ENCODE measurements around the gene SAFB. TPM values are rescaled to one million over a fixed set of nuclear protein-coding genes. Genes with fewer than 3 reads are reported as not detected.
"Not testable (repeated sequence)": the region's sequence is repeated elsewhere in the genome, so short reads cannot be mapped to it uniquely, and the experiment has no call there.

SAFB gene
- total RNA-seq, 1 donor: 101 TPM

DNA sequence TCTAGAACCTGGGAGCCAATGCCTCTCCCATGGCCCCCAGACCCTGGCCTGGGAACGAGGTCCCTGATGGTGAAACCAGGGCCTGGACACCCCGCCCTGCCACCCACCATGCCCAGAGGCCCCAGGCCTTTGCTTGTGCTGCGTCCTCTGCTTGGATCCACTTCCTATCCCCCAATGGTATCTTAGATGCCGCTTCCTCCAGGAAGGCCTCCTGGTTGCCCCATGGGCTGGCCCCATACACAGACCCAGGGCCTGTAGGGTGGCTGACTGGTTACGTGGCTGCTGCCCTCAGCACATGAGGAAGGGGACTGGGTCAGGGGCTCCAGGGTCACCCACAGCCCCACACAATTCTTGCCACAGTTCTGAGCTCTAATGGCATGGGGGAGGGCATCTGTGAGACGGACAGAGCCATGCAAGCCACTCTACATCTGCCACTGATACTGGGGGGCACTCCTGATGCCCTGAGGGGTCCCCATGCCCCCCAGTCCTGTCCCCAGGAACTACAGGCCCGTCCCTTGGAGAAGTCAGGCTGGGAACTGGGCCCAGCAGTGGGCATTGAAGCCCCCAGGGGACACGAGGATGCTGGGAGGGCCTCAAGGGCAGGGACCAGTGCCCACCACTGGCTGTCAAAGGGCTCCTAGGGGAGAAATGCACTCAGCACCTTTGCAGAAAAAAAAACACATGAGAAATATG is 72.2 kb downstream of the SAFB start:
- no peak for DNase-seq (ENCODE audit: low read depth in 2 of 3, low spot score in 2 of 3)

DNA sequence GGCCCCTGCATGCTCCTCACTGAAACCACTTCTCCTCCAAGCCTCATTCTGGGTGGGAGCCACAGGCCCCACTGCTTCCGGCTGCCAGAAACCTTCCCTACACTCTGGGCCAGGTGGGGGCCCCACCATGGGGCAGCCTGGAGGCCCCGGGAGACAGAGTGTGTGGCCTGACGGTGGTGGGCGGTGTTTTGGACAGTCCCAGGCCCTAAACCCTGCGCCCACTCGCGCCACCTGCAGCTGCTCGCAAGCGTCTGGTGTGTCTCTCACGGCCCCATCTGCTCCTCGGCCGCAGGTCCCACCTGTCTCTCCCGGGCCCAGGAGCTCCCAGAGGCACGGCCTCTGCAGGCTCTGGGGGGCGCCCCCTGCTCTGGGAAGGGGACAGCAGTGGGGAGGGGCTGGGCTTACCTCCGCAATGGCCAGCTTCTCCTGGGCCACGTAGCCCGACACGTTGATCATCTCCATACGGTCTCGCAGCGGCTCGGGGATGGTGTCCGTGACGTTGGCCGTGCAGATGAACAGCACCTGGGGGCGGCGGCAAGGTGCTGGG is 72.8 kb downstream of the SAFB start:
- no peak for DNase-seq (ENCODE audit: low read depth in 2 of 3, low spot score in 2 of 3)

DNA sequence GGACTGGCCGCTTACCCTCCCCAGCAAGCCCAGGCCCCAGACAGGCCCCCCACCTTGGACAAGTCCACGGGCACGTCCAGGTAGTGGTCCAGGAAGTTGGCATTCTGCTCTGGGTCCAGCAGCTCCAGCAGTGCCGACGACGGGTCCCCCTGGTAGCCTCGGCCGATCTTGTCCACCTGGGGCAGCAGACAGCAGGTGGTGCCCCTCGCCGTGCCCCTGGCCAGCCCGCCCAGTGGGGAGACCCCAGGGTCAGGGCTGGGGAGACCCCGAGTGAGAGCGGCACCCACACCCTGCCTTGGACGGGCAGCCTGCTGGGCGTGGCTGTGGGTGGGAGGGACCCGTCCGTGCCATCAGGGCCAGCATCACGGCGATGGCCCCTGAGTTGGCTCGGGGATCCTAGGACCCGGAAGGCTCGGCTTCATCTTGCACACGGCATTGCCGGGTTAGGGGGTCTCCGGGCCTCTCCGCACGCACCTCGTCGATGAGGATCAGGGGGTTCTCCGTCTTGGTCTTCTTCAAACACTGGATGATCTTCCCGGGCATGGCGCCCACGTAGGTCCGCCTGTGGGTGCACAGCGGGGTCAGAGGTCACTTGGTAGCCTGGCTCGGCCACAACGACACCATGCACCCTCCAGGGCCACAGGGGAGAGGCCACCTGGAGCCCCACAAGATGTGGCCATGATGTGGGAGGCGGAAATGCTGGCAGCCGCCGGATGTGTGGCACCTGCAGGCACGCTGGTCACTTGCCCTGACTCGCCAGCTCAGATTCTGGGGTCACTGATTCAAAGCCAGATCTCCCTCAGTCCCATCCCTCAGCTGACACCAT is 73.5 kb downstream of the SAFB start:
- no peak for DNase-seq (ENCODE audit: low read depth in 2 of 3, low spot score in 2 of 3)

DNA sequence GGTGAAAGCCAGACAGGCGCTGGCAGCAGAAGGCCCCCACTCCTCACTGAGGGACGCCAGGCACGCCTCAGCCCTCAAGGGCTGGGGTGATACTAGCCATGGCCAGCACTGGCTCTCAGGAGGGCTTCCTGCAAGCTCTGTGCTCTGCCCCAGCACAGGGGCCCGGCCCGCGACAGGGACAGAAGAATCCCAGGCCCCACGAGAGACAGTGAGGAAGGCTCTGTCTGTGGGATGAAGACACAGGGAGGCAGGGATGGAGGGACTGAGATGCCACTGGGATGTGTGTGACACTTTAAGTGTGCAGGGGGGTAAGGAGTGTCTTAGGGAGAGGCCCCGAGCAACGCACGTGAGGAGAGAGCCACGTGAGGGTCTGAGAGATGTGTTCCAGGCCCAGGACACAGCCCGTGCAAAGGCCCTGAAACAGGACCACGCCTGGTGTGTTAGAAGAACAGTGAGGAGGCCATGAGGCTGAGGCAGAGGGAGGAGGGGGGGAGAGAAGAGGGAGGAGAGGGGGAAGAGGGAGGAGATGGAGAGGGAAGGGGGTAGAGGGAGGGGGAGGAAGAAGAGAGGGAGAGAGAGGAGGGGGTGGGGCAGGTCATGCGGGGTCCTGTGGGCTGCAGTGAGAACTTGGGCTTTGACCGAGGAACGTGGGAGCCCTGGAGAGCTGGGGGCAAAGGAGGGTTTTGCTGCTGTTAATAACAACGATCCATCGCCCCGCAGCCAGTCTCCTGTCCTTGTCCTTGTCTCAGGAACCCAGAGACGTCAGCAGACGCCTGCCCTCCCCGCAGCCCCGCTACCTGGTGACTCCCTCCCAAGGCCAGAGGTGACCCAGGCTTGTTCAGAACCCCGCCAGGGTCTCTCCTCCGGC is 74.4 kb downstream of the SAFB start:
- DNase-seq (ENCODE audit: low read depth in 2 of 3, low spot score in 2 of 3): no peak

DNA sequence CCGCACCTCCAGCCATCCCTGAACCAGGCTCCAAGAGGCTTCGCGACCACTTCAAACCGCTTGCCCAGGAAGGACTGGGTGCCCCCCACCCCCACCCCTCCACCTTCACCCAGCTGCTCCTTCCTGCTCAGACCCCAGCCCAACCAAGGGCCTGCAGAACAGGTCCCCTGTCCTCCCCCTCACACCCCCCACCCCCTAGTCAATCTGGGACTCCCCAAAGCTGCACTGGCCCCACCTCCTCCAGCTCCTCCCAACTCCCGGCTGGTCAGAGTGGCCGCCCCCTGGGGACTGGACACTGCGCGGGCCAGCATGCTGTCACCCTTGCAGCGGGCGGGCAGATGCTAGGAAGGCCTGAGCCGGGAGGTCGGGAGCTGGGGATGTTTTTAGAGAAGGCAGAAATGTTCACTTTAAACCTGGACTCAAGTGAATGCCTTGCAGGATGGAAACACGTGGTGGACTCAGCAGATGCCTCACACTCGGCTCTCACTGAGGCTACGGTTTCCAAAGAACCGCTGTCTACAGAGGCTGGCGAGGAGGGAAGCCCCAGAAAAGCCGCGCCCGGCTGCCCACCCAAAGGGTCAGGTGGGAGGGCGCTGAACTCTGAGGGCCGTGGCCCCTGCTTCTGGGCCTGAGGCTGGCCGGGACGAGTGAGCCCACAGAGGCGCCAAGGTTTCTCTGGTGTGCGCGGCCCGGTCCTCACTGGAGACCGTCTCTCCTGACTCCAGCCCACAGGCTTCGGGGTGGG is 75.2 kb downstream of the SAFB start:
- DNase-seq (ENCODE audit: low read depth in 2 of 3, low spot score in 2 of 3): no peak

DNA sequence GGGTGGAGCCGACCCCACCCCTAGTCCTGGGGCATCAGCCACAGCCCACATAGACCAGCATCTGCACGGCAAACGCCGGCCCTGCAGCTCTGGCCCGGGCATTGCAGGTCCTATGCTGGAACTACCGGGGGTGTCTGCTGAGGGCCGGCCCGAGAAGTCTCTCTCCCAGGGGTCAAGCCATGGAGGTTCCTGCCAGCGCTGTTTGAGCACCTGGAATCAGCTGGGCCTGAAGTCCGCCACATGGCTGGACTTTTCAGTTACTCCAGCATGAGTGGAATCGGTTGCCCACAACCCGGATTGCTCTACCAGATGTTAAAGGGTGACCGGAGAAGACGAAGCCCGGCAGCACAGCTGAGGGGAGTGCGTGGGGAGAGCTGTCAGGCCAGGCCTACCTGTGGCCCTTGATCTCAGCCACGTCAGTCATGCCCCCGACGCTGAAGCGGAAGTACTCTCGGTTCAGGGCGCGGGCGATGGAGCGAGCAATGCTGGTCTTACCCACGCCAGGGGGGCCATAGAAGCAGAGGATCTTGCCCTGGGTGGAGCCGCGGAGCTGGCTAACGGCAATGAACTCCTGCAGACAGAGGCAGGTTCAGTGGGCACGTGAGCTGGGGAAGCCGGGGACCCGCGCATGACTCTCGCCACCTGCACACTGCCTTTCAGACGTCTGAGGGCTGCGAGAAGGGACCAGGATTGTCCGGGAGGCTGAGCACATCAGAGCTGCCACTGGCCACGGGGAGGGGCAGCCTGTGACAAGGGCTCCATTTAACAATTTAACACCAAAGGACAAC is 75.9 kb downstream of the SAFB start:
- no peak for DNase-seq (ENCODE audit: low read depth in 2 of 3, low spot score in 2 of 3)

DNA sequence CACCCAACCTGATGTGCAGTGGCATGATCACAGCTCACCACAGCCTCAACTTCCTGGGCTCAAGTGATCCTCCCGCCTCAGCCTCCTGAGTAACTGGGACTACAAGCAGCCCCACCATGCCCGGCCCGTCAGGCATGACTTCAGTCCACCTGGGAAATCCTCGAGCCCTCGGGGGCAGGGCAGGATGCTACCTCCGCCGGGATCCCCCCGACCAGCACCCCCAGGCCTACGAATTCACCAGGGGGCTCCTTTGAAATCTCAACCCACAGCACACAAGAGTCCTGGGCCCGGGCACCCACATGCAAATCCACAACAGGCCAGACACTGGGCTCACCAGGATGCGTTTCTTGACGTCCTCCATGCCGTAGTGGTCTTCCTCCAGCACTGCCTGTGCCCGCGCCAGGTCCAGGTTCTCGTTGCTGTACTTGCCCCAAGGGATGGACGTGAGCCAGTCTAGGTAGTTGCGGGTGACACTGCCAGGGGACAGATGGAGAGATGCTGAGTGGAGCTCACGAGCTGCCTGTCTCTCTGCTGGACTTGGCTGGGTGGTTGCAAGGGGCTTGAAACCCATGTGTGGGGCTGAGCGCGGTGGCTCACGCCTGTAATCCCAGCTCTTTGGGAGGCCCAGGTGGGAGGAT is 77.7 kb downstream of the SAFB start:
- no peak for DNase-seq (ENCODE audit: low read depth in 2 of 3, low spot score in 2 of 3)

DNA sequence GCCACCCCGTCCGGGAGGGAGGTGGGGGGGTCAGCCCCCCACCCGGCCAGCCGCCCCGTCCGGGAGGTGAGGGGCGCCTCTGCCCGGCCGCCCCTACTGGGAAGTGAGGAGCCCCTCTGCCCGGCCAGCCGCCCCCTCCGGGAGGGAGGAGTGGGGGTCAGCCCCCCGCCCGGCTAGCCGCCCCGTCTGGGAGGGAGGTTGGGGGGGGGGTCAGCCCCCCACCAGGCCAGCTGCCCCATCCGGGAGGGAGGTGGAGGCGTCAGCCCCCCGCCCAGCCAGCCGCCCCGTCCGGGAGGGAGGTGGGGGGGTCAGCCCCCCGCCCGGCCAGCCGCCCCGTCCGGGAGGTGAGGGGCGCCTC is 79.1 kb downstream of the SAFB start:
- not testable (repeated sequence) for DNase-seq (ENCODE audit: low read depth in 2 of 3, low spot score in 2 of 3)

DNA sequence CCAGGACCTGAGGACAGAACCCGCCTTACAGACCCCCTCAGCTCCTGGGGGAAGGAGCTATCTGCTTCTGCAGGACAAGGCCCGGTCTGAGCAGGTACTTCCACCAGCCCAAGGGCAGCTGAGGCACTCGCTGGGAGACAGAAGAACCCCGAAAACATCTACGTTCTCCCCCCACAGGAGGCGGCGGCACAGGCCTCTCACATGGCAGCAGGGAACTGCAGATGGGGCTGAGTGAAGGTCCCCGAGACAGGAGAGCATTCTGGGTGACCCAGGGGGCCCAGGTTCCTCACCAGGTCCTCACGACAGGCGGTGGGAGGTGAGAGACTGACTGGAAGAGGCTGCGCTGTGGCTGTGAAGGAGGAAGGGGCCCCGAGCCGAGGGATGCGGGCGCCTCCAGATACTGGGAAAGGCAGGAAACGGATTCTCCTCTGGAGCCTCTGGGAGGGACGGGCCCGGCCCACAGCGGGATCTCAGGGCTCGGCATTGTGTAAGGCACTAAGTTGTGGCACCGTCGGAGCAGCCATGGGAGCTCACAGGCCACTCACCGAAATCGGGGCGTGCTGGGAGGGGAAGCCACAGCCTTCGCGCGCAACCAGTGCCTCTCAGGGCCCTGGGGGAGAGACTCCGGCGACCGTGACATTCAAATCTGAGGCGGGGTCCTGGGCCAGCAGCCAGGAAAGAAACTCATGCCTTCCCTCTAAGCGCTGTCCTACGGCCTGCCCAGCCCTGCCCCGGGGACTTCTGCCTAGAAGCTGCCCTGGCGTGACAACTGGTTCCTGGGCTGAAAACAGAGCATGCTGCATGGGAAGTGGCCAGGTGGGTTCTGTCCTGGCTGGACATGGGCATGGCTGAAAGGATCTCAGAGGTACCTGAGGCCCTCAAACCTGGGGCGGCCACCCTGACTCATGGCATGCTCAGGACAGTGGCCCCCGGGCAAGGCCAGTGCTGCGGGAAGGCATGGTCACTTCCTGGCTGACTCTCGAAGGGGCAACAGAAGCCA is 81.2 kb downstream of the SAFB start:
- DNase-seq (ENCODE audit: low read depth in 2 of 3, low spot score in 2 of 3): no peak

DNA sequence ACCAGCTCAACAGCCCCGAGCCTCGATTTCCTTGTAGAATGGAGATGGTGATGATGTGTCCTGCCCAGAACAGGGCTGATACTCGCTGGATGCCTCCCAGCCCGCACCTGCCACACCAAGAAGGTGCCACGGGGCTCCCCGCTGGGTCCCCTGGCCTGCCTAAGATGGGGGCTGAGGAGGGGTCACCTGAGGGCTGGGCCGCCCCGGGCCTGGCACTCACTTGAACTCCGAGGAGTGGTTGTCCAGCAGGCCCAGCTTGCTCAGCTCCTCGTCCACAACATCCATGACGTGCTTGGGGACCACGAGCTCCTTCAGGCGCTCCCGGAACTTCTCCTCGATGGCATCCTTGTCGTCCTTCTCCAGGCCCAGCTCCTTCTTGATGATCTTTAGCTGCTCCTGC is 82.7 kb downstream of the SAFB start:
- DNase-seq (ENCODE audit: low read depth in 2 of 3, low spot score in 2 of 3): no peak

DNA sequence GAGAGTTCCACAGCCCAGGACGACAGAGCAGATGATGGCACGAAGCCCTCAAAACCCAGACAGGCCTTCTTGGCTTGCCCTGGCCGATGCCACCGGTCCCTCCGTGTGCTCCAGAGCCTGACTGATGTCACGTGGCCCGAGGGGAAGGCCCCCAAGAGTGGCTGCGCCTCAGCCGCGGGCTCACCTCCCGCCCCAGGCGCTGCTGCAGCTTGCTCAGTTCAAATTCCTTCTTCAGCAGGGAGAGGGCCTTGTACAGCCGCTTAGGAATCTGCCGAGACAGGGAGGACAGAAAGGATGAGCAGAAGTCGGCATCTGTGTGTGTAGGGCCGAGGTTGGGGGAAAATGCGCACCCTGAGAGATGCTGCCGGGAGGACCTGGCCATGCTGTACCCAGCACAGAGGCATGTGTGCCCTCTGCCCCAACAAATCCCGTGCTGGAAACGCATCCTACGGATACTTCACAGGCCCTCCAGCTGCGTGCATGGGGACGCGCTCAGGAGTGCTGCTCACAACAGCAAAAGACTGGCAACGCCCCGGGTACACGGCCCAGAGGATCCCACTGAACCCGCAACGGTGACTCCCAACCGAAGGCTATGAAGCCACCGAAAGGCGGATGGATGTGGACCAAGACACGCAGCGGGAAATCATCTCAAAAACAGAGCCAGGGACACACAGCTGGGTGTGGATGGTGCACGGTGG is 84.1 kb downstream of the SAFB start:
- DNase-seq (ENCODE audit: low read depth in 2 of 3, low spot score in 2 of 3): no peak

DNA sequence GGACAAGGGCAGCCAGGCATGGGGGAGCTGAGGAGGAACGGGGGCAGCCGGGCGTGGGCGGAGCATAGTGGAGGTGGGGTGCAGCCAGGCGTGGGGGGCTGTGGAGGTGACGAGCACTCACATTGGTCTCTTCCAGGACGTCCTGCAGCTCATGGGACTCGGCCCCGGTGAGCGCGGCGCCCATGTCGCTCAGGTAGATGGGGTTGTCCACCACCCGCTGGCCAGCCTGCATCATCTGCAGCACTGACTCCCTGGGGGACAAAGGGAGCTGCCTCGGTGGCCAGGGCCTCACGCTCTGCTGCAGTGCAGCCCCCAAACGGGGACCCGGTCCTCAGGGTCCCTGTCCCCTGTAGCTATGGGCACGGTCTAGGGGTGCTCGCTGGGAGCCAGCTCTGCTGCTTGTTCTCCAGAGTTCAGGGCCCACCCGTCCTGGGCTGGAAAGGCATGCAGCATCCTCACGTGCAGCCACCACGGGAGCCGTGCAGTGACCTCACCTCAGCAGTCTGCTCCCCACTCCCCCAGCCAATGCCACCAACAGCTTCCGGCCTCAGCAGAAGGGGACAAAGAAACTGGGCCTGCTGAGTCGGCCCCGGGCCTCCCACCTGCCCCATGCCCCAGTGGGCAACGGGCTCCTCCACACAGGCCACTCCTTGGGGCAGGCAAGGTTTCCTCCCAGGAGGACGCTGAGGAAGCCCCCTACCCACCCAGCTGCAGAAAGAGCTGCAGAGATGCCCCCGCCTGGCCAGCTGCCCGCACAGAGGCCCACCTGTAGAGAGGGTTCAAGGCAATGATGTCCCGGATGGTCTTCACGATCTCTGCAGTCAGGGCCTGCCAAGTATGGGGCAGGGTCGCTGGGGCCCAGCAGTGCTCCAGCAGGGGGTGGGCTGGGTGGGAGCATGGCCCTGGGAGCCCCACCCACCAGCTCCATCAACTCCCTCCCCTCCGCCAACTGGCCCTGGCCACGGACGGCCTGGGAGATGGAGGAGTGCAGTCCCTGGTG is 85.0 kb downstream of the SAFB start:
- DNase-seq (ENCODE audit: low read depth in 2 of 3, low spot score in 2 of 3): no peak

DNA sequence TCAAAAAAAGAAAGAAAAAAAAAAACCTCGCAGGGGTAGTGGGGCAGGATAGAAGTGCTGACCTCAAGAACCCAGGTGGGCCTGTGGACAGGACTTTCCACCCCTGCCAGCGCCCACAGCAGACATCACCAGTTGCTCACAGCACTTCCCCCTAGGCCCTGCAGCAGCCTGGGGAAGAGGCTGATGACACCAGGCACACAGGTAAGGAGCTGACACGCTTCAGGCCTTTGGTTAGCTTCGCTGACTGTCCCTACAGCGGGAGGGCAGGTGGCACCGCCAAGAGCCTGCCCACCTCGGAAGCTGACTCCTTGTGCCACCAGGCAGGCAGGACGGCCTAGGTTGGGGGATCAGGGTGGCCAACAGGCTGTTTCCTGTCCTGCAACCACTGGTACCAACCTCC is 88.1 kb downstream of the SAFB start:
- no peak for DNase-seq (ENCODE audit: low read depth in 2 of 3, low spot score in 2 of 3)

DNA sequence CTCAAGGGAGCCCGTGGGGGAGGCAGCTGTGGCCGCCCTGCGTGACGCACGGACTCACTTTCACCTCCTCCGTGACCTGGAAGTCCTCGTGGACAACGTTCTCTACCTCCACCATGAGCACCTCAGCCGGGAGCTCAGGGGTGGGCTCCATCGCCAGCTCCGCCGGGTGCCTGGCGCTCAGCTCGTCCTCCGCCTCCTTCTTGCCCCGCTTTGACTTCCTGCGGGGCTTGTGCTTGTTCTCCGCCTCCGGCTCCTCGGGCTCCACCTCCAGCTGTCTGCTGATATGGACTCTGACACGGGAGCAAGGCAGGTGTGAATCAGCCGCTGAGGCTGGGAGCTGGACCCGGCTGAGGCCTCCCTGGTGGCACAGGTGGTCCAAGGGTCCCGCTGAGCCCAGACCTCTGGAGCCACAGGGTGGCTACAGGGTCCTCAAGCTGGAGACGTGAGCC is 88.9 kb downstream of the SAFB start:
- DNase-seq (ENCODE audit: low read depth in 2 of 3, low spot score in 2 of 3): no peak

DNA sequence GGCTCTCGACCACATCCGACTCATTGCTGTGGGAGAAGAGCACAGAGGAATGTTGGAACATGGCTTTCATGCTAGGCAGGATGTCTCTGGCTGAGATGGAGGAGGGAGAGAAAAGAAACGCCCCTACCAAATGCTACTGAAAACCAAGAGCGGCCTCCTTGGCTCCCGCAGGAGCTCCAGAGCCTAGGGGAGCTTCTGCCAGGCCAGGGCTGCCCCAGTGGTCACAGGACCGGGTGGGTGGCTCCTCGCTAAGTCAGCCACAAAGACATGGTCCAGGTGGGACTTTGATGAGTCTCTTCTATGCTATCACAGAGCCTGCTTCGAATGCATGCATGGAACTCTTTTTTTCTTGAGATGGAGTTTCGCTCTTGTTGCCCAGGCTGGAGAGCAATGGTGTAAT is 90.3 kb downstream of the SAFB start:
- no peak for DNase-seq (ENCODE audit: low read depth in 2 of 3, low spot score in 2 of 3)

DNA sequence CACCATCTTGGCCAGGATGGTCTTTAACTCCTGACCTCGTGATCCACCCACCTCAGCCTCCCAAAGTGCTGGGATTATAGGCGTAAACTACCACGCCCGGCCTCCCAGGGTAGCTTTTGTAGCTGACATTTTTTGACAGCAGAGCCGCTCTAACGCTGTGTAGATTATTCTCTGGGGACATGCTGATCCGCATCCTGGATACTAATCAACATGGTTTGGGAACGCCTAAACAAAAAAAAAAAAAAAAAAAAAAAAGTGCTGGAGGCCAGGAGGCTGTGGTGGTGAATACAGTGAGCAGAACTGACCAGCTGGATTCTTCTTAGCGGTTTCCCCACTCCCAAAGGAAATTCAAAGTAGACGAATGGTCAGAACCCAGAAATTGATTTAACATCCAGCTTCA is 91.9 kb downstream of the SAFB start:
- DNase-seq (ENCODE audit: low read depth in 2 of 3, low spot score in 2 of 3): no peak

All from hematopoietic multipotent progenitor cell (in vitro differentiated cells).